AG09309 (cell line): ENCODE results near the gene NTRK3.

Experiments
- DNase-seq: peaks from one replicate; pipeline ENCODE4 v3.0.0-alpha.2; 2010; ENCODE audit warnings: low read depth
- H3K4me3 ChIP-seq: 2 replicates; pipeline ENCODE4 v1.5.1; 2011; ENCODE audit warnings: mild to moderate bottlenecking, low read depth, low read length, moderate library complexity; ENCODE audit not compliant: control insufficient read depth
- CTCF ChIP-seq: IDR thresholded peaks from 2 replicates; pipeline ENCODE4 v1.5.1; 2011; ENCODE audit warnings: mild to moderate bottlenecking, low read depth, low read length, inconsistent platforms; ENCODE audit not compliant: insufficient read depth, control insufficient read depth; ENCODE audit errors: missing control alignments

The NTRK3 gene

GRCh38 chr15:87917480-87917879 lies 339.1 kb downstream of the NTRK3 start:
- no peak for DNase-seq
- no peak overlapping the region for H3K4me3 ChIP-seq
- no peak for TF ChIP-seq CTCF

GRCh38 chr15:87916208-87916607 lies 340.3 kb downstream of the NTRK3 start:
- no peak for TF ChIP-seq CTCF
- no peak for DNase-seq
- H3K4me3 ChIP-seq: no peak overlapping the region

- DNase-seq: no peak
- TF ChIP-seq CTCF: no peak
- no peak overlapping the region for H3K4me3 ChIP-seq
These were observed 346.2 kb downstream of the NTRK3 start for GRCh38 chr15:87910301-87910700.

- H3K4me3 ChIP-seq: no peak overlapping the region
- no peak for DNase-seq
- TF ChIP-seq CTCF: no peak
These were observed 348.7 kb downstream of the NTRK3 start for GRCh38 chr15:87907676-87908446.

GRCh38 chr15:87906444-87906843 lies 350.1 kb downstream of the NTRK3 start:
- TF ChIP-seq CTCF: no peak
- no peak overlapping the region for H3K4me3 ChIP-seq
- DNase-seq: no peak

GRCh38 chr15:87902772-87903426 lies 353.6 kb downstream of the NTRK3 start:
- no peak for DNase-seq
- H3K4me3 ChIP-seq: no peak overlapping the region
- TF ChIP-seq CTCF: no peak
